Liver (tissue), 3 donors: Measurements from ENCODE around the gene PRR13.

Experiments
- GABPA ChIP-seq, 2 donors: IDR thresholded peaks in 1 of 2; conservative IDR thresholded peaks in 1 of 2; 2 replicates each; pipeline ENCODE4 v1.6.1; 2016; ENCODE audit warnings: antibody characterized with exemption in 2 of 2, mild to moderate bottlenecking in 1 of 2, moderate library complexity in 1 of 2
- HNF4A ChIP-seq, 2 donors: conservative IDR thresholded peaks; 2 replicates each; pipeline ENCODE4 v1.6.1; 2016; ENCODE audit warnings: antibody characterized with exemption in 2 of 2, mild to moderate bottlenecking in 2 of 2
- JUND ChIP-seq, 2 donors: IDR thresholded peaks; 2 replicates each; pipeline ENCODE4 v1.6.1; 2016; ENCODE audit warnings: antibody characterized with exemption in 2 of 2
- RAD21 ChIP-seq, 2 donors: IDR thresholded peaks; 2 replicates each; pipeline ENCODE4 v1.6.1; 2016; ENCODE audit warnings: antibody characterized with exemption in 2 of 2, mild to moderate bottlenecking in 2 of 2
- SP1 ChIP-seq: IDR thresholded peaks from 2 replicates; pipeline ENCODE4 v1.6.1; 2018; ENCODE audit warnings: antibody characterized with exemption, mild to moderate bottlenecking
- TAF1 ChIP-seq: conservative IDR thresholded peaks from 2 replicates; pipeline ENCODE4 v1.6.1; 2016; ENCODE audit warnings: antibody characterized with exemption, mild to moderate bottlenecking
- YY1 ChIP-seq: IDR thresholded peaks from 2 replicates; pipeline ENCODE4 v1.6.1; 2016; ENCODE audit warnings: antibody characterized with exemption, mild to moderate bottlenecking
- TF ChIP-seq, protein P1 (sequence below): IDR thresholded peaks from 2 replicates; pipeline ENCODE4 v1.6.1; 2016; ENCODE audit warnings: antibody characterized with exemption
- TF ChIP-seq, protein P2 (sequence below): fragments of 150-350 bp; IDR thresholded peaks from 2 replicates; pipeline ENCODE4 v1.5.1; 2017; ENCODE audit warnings: improper control_type of control experiment, low read depth, low read length; ENCODE audit not compliant: missing input control
- TF ChIP-seq, protein P3 (sequence below): IDR thresholded peaks from 2 replicates; pipeline ENCODE4 v1.6.1; 2016; ENCODE audit warnings: antibody characterized with exemption
- TF ChIP-seq, protein P4 (sequence below): IDR thresholded peaks from 2 replicates; pipeline ENCODE4 v1.6.1; 2016; ENCODE audit warnings: antibody characterized with exemption
- TF ChIP-seq, protein P5 (sequence below): IDR thresholded peaks from 2 replicates; pipeline ENCODE4 v1.6.1; 2016; ENCODE audit warnings: antibody characterized with exemption, mild to moderate bottlenecking
- donor health status: healthy.
- donor health status: healthy.

DNA sequence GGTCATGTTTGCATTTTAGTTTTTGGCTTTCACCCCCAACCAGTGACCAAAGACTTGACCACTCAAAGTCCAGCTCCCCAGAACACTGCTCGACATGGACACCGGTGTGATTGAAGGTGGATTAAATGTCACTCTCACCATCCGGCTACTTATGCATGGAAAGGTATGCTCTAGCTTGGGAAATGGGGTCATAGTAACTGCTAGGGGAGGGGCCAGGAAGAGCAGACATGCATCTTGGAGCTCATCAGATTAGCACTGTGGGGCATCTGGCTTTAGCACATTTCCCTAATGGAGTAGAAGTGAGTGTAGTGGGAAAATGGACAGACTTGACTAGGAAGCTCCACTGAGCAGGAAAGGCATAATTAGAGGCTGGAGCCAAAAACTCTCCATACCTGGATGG, 13.2 kb downstream of the PRR13 start:
- TF ChIP-seq, protein P1, sequence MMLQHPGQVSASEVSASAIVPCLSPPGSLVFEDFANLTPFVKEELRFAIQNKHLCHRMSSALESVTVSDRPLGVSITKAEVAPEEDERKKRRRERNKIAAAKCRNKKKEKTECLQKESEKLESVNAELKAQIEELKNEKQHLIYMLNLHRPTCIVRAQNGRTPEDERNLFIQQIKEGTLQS, result no peak
- TF ChIP-seq, protein P2, sequence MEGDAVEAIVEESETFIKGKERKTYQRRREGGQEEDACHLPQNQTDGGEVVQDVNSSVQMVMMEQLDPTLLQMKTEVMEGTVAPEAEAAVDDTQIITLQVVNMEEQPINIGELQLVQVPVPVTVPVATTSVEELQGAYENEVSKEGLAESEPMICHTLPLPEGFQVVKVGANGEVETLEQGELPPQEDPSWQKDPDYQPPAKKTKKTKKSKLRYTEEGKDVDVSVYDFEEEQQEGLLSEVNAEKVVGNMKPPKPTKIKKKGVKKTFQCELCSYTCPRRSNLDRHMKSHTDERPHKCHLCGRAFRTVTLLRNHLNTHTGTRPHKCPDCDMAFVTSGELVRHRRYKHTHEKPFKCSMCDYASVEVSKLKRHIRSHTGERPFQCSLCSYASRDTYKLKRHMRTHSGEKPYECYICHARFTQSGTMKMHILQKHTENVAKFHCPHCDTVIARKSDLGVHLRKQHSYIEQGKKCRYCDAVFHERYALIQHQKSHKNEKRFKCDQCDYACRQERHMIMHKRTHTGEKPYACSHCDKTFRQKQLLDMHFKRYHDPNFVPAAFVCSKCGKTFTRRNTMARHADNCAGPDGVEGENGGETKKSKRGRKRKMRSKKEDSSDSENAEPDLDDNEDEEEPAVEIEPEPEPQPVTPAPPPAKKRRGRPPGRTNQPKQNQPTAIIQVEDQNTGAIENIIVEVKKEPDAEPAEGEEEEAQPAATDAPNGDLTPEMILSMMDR, result no peak
- TF ChIP-seq, protein P3, sequence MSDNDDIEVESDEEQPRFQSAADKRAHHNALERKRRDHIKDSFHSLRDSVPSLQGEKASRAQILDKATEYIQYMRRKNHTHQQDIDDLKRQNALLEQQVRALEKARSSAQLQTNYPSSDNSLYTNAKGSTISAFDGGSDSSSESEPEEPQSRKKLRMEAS, result no peak
- TF ChIP-seq RAD21 (IDR thresholded peaks at IDR 0.05) (no peak), GABPA (IDR thresholded peaks at IDR 0.05 in 1 of 2, conservative IDR thresholded peaks at IDR 0.05 in 1 of 2) (no peak), SP1 (no peak), YY1 (no peak), JUND (IDR thresholded peaks at IDR 0.05) (no peak), TAF1 (no peak), HNF4A (conservative IDR thresholded peaks at IDR 0.05) (no peak)
- TF ChIP-seq, protein P4, sequence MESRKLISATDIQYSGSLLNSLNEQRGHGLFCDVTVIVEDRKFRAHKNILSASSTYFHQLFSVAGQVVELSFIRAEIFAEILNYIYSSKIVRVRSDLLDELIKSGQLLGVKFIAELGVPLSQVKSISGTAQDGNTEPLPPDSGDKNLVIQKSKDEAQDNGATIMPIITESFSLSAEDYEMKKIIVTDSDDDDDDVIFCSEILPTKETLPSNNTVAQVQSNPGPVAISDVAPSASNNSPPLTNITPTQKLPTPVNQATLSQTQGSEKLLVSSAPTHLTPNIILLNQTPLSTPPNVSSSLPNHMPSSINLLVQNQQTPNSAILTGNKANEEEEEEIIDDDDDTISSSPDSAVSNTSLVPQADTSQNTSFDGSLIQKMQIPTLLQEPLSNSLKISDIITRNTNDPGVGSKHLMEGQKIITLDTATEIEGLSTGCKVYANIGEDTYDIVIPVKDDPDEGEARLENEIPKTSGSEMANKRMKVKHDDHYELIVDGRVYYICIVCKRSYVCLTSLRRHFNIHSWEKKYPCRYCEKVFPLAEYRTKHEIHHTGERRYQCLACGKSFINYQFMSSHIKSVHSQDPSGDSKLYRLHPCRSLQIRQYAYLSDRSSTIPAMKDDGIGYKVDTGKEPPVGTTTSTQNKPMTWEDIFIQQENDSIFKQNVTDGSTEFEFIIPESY, result no peak
- TF ChIP-seq, protein P5, sequence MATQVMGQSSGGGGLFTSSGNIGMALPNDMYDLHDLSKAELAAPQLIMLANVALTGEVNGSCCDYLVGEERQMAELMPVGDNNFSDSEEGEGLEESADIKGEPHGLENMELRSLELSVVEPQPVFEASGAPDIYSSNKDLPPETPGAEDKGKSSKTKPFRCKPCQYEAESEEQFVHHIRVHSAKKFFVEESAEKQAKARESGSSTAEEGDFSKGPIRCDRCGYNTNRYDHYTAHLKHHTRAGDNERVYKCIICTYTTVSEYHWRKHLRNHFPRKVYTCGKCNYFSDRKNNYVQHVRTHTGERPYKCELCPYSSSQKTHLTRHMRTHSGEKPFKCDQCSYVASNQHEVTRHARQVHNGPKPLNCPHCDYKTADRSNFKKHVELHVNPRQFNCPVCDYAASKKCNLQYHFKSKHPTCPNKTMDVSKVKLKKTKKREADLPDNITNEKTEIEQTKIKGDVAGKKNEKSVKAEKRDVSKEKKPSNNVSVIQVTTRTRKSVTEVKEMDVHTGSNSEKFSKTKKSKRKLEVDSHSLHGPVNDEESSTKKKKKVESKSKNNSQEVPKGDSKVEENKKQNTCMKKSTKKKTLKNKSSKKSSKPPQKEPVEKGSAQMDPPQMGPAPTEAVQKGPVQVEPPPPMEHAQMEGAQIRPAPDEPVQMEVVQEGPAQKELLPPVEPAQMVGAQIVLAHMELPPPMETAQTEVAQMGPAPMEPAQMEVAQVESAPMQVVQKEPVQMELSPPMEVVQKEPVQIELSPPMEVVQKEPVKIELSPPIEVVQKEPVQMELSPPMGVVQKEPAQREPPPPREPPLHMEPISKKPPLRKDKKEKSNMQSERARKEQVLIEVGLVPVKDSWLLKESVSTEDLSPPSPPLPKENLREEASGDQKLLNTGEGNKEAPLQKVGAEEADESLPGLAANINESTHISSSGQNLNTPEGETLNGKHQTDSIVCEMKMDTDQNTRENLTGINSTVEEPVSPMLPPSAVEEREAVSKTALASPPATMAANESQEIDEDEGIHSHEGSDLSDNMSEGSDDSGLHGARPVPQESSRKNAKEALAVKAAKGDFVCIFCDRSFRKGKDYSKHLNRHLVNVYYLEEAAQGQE, result no peak
